GM12892 (cell line): ENCODE results near the gene MTTP.

Experiments used
- POLR2A ChIP-seq: IDR thresholded peaks from 2 replicates; pipeline ENCODE4 v1.6.1; 2011; ENCODE audit warnings: low read depth, low read length, control low read depth
- TAF1 ChIP-seq: IDR thresholded peaks from 2 replicates; pipeline ENCODE4 v1.6.1; 2011; ENCODE audit warnings: low read depth, mild to moderate bottlenecking, control low read depth, low read length, borderline replicate concordance

- TF ChIP-seq POLR2A: no peak
- no peak for TF ChIP-seq TAF1
Measured at GRCh38 chr4:99608417-99608816, 33.8 kb downstream of the MTTP start.
